Activated CD4-positive, alpha-beta T cell treated with anti-CD3 and anti-CD28 coated beads, Interleukin-2, amount 50 U/mL, for 1 hour (primary cell): ENCODE results near the gene NFIC.
"Not testable (repeated sequence)": the region's sequence is repeated elsewhere in the genome, so short reads cannot be mapped to it uniquely, and the experiment has no call there.

Experiments used
- DNase-seq: peaks from one replicate; pipeline ENCODE4 v3.0.0-alpha.2; 2020

The NFIC gene

DNA sequence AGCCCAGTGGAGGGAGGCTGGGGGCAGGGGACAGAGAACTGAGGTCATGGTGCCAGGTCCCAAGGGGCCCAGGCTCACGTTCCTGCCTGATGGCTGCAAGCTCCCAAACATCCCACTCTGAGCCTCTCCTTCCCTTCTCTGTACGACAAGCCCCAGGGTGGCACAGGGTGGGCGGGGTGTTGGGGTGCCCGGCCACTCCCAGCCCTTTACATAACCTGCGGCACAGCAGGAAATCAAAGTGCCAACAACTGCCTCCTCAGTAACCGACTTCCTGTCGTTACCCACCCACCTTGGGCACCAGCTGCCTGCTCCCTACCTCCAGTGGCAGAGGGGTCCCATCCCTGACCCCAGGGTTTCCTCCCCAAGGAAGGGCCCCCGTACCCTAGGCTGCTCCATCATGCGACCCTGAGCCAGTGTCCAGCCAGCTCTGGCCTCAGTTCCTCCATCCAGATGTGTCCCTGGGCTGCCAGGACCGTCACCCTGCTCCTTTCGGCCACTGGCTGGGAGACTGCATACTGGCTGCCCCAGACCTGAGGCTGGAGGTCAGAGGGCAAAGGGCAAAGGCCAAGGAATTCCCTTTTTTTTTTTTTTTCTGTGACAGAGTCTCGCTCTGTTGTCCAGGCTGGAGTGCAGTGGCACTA, 27.7 kb upstream of the NFIC start:
- DNase-seq, result peak; percentile 58

DNA sequence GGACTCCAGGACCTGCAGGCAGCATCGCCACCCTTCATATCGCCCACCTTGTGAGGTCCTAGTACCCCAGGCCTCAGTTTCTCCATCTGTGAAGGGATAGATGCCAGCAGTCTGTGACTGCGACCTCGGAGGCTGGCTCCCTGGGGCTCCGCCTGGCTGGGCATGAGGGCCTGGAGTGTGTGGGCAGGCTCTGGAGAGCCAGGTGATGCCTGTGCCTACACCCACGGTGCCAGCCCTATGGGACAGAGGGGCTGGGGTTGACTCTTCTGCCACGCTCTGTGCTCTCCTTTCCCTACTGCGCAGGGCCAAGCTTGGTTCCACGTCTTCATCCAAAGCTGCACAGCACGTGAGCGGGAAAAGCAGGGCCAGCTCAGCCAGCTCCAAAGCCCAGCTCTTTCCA, 26.0 kb upstream of the NFIC start:
- no peak for DNase-seq

DNA sequence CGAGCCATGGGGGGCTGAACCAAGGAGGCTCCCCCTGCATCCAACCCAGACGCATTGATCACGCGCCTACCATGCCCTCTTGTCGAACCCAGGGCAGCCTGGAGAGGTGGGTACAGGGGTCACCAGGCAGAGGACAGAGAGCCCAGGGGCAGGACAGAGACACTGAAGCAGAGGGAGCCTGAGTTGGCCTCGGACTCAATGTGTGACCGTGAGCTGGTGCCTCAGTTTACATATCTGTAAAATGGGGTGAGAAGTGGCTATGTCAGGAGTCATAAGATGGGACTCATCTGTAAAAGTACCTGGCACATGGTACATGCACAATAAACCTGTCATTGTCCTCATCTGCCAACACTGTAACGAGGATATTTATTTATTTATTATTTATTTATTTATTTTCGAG, 24.1 kb upstream of the NFIC start:
- DNase-seq, result no peak

DNA sequence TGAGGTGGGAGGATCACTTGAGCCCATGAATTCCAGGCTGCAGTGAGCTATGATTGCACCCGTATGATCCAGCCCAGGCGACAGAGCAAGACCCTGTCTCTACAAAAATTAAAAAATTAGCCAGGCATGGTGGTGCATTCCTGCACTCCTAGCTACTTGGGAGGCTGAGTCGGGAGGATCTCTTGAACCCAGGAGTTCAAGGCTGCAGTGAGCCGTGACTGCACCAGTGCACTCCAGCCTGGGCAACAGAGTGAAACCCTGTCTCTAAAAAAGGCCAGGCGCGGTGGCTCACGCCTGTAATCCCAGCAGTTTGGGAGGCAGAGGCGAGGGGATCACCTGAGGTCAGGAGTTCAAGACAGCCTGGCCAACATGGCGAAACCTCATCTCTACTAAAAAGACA, 23.4 kb upstream of the NFIC start:
- DNase-seq, result not testable (repeated sequence)

DNA sequence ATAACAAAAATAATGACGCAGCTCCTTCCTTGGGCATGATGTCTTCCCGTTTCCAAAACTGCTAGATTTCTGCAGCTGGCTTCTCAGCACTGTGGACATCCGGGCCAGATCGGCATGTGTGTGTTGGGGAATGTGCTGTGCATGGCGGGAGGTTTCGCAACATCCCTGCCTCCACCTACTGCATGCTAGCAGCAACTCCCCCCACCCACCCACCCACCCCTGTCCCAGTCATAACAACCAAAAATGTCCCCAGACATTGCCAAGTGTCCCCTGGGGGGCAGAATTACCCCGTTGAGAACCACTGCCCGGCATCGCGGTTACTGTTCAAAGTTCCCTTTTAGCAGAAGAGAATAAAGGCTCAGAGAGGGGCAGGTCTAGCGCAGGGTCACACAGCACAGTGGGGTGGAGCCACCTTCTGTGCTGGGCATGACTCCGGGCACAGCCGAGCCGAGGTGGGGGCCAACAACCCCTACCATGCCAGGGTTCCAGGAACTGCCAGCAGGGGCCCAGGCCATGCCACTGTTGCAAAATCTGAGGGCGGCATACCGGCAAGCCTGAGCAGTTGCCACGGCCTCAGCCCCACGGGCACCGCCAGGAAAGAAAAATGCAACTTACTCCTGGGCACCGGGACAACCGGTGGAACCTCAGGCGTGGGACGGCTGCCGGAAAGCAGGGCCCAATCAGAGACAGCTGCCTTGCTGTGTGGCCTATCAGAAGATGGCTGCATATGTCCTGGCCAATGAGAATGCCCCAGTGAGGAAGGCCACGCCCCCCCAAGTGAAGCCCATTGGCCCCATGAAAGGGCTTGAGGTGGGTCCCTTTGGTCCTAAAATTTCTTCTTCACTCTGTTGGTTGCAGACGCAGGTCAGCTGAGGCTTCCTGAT, 22.5 kb upstream of the NFIC start:
- DNase-seq, result peak; percentile 47

DNA sequence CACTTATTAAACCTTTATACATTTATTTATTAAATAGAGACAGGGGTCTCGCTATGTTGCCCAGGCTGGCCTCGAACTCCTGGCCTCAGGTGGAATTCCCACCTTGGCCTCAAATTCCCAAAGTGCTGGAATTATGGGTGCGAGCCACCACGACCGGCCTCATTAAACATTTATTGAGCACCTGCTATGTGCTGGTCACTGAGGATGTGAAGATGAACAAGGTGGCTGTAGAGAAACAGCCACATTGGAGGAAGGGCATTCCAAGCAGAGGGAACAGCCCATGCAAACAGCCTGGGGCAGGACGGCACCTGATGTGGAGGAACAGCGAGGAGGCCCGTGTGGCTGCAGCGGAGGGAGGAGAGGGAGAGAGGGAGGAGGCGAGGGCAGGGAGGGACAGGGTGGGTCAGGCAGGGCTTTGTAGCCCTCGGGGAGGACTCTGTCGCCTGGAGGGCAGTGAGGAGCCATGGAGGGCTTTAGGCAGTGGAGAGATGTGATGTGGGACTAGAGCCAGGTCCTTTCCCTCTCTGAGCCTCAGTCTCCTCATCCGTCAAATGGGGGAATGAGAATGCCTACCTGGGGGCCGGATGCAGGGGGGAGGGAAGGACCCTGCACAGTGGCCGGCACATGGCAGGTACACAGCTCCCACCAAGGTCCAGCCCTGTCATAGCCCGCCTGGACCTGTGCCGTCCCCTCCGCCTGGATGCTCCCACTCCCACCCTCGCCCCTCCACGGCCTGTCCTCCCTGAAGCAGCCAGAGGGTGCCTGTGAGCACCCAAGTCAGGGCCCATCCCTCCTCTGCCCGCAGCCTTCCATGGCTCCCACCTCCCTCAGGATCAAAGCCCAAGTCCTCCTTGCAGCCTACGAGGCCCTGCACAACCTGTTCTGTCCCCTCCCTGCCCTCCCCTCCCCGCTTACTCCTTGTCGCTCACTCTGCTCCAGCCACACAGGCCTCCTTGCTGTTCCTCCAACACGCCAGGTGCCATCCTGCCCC, 21.5 kb upstream of the NFIC start:
- DNase-seq, result no peak

DNA sequence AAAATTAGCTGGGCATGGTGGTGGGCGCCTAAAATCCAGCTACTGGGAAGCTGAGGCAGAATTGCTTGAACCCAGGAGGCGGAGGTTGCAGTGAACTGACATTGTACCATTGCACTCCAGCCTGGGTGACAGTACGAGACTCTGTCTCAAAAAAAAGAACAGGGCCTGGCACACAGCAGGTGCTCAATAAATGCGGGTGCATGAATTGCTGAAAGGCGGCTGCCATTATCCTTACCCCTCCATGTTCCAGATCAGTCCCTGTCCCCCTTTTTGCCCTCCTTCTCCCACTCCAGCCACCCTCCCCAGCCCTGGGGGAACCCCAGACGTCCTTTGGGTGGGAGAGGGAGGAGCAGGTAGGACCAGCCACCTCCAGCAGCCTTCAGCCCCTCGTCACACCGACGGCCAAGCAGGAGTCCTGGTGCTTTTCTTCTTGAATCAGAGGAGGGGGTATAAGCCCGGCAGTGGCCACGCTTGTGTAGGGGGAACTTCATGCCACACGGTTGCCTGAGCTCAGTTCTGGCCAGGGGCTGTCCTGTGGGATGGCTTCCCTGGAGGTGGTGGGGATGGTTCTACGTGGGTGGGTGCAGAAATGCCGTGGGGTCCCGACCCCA, 20.4 kb upstream of the NFIC start:
- DNase-seq, result no peak

DNA sequence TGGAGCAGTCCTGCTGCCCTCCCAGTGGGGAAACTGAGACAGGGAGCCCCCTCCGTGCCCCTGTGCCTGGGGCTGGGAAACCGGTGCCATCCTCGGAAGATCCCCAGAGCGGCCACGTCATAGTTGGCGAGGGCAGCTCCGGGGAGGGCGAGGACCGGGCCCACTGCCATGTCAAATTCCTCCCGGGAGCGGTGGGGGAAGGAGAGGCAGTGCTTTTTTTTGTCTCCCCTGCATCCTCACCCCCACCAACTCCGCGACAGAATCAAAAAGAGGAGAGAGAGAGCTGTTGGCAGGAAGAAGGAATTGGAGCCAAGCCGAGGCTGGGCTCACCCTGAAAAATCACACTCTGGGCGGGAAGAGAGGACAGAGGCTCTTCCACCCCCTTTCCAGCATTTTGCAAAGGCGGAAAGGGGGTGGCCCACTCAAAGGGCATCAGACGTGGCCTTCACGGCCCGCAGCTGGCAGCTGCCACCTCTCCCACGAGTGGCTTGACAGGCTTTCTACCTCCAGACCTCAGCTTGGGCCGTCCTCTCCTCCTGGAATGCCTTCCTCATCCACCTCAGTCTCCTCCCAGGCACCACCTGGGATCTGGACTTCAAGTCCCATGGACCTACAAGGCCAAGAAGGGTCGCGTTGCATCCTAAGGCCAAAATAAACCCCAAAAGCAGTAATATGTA, 19.6 kb upstream of the NFIC start:
- DNase-seq, result no peak

DNA sequence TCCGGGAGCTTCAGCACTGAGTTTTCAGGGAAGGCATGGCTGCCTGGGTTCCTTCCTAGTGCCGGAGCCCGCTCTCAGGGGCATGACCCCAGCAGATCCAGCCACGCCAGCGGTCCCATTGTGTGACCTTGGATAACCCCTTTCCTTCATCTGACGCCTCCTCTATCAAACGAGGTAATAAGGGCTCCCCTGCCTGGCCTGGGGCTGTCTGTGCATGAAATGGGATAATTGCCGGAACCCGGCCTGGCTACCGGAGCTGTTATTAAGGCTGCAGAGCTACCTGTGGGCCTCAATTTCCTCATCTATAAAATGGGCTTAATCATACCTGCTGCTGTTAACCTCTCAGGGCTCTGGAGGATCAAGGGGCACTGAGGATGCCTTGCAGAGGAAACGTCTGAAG, 18.3 kb upstream of the NFIC start:
- no peak for DNase-seq

DNA sequence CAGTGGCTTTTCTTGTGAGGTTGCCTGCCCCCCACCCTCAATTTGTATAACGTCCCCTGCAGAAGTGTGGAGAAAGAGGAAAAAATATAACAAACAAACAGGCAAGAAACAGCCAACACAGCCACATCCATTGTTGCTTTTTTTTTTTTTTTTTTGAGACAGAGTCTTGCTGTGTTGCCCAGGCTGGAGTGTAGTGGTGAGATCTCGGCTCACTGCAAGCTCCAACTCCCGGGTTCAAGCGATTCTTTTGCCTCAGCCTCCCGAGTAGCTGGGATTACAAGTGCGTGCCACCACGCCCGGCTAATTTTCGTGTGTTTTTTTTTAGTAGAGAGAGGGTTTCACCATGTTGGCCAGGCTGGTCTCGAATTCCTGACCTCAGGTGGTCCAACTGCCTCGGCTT, 17.9 kb upstream of the NFIC start:
- not testable (repeated sequence) for DNase-seq

DNA sequence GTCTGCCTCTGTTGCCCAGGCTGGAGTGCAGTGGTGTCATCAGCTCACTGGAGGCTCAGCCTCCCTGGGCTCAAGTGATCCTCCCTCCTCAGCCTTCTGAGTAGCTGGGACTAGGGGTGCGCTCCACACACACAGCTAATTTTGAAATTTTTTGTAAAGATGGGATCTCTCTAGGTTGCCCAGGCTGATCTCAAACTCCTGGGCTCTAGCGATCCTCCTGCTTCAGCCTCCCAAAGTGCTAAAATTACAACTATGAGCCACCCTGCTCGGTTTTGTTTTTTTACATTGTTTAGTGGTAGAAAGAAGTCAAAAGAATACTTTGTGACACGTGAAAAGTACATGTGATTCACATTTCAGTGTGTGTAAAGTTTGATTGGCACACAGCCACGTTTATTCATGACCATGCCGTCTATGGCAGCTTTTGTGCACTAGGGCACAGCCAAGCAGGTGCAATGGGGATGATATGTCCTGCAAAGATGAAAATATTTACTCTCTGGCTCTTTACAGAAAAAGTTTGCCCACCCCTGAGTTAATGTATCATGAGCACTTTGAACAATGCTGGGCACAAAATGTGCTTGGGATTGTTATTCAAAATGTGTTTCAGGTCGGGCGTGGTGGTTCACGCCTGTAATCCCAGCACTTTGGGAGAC, 16.2 kb upstream of the NFIC start:
- no peak for DNase-seq

DNA sequence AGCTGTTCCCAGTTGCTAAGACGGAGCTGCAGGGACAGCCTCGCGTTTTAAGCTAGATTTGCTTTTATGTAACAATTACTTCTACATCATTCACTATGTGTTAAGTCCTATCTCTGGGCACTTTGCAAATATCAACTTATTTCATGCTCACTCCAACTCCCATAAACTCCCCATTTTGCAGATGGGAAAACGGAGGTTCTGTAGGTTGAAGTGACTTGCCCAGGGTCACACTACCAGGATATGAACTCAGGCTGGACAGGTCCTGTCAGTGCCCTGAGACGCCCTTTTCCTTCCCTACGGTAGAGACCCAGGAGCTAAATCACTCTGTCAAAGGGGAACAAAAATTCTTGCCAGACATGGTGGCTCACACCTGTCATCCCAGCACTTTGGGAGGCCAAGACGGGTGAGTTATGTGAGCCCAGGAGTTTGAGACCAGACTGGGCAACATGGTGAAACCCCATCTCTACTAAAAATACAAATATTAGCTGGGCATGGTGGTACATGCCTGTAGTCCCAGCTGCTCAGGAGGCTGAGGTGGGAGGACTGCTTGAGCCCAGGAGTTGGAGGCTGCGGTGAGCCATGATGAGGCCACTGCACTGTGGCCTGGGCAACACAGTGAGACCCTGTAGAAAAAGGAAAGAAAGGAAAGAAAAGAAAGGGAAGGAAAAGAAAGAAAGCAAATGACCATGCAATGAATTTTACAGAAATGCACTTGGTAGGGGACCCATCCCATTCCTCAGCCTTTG, 14.5 kb upstream of the NFIC start:
- no peak for DNase-seq

DNA sequence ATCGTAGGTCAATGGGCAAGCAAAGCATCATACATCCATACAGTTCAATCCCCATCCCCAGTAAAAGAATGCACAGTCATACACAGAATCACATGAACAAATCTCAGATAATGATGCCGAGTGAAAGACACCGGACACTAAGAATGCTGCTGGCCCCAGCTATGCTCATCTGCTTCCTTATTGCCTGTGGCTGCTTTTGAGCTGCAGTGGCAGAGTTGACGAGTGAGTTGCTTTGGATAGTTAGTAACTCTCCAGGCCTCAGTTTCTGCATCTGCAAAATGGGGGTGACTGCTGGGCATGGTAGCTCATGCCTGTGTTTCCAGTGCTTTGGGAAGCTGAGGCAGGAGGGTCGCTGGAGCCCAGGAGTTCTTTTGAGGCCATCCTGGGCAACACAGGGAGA, 12.9 kb upstream of the NFIC start:
- no peak for DNase-seq

DNA sequence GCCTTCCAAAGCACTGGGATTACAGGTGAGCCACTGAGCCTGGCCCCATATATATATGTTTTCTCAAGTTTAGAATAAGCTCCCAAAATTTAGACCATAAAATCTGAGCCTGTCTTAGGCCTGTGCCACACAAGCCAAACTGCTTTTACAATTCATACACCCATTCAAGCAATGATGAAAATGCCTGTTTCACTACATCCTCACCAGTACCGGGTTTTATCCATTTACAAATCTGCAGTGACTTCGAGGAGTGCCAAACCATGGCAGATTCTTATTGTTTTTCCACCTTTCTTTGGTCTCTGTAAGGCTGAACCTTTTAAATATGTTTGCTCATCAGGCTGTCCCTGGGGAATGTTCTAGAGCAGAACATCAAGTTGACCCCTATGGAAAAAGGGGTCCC, 9.6 kb upstream of the NFIC start:
- DNase-seq, result no peak

DNA sequence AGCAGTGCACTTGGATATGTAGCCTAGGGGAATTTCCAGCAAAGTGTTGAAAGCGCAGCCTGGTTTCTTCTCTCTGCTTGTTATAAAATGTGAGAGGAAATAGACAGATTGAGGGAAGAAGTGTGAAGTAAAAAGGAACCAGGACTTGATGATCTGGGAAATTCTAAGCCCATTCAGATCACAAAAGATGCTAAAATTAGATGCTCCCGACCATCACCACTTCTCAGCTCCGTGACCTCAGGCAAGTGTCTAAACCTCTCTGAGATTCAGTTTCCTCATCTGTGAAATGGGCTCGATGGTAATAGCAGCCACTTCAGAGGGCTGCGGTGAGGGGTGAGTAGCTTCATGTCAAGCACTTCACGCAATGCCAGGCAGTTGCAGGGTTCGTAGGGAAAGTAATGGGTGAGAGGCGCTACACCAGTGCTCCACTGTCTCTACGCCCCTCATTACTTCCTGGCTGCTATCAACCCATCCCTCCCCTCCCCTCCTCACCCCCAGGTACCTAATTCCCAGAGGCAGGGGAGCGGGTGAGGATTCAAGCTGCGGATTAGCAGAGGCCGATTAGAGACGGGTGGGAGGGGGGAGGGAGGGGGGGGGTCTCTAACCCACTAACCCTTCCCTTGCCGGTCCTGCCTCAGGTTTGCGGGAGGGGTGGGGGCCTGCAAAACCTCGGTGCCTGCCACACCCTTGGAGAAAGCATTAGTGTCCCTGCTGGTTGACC, 9.0 kb upstream of the NFIC start:
- DNase-seq, result no peak

DNA sequence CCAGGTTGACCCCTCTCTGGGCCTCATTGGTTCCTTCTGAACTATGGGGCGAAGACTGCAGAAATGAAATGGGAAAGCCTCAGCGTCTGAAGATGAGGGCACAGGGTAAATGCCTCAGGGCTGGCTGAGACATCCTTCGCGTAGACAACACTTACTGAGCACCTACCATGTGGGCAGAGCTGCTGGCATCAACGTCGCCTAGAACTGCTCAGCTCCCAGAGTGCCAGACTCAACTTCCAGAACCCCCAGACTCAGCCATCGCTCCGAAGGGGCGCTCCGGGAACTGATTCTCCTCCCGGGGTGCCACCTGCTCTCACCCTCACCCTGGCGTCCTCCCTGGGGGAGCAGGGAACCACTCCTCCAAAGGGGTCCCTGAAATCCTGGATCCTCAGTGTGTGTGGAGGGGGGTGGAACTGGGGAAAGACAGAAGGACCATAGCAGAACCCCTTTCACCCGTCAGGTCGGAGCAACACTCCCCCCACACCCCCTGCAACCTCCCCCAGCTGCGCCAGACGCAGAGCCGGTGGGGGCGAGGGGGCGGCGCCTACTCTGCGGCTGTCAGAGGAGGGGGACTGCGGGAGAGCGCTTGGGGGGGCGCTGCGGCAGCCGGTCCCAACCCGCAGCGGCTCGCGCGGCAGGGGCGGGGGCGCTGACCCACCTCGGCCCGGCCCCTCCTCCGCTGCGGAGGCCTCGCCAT, 8.2 kb upstream of the NFIC start:
- DNase-seq, result peak; percentile 17

DNA sequence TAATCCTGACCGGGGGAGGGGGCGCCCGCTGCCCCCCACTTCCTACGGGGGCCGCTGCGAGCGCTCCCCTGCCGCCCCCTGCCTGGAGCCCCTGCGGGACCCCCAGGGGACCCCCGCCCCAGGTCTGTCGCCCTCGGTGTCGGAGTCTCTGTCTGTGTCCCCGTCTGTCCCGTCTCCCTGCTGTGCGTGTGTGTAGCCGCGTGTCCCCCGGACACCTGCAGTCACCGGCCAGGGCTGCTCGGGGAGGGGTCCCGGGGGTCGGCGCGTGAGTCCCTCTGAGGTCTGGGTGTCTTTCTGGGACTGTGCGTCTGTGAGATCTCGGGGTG, 7.7 kb upstream of the NFIC start:
- DNase-seq, result no peak

DNA sequence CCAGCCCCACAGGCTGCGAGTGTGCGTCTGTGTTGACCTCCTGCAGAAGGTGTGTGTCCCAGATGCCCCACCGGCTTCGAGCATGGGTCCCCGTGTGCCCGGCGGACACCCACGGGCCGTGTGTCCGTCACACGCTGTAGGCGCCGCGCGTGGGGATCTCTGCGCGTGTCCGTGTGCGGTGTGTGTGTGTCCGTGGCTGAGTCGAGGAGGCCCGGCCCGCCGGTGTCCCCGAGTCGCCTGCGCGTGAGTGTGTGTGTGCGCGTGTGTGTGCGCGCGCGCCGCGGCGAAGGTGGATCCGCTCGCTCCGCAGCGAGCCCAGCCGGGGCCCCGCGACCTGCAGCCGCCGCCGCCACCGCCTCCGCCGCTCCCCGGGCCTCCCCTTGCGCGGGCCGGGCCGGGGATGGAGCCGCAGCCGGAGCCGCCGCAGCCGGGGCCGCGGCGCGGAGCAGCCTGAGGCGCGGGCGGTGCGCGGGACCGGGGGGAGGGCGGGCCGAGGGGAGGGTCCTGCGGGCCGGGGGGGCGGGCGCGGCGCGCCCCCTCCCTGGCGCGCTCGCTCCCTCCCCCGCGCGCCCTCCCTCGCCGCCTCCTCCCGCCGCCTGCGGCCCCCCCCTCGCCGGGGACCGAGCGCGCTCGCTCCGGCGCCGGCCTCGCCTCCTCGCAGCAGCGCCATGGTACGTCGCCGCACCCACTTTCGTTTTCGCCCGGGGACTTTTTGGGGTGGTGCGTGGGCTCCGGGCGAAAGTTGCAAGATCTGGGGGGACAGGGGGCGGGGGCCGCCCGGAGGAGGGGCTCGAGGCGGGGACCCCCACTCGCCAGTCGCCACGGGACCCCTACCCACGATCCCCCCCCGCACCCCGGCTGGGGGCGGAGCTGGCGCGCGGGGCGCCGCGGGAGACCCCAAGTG, 7.1 kb upstream of the NFIC start:
- peak; percentile 67 for DNase-seq
